HG02870 (cell line): ENCODE data around the gene RERE.

Source experiments
- ATAC-seq: cut with Tn5 transposase; IDR thresholded peaks from one replicate; pipeline ENCODE4 v1.9.1; 2021; ENCODE audit warnings: mild to moderate bottlenecking, moderate library complexity; ENCODE audit not compliant: unreplicated experiment

RERE gene

DNA sequence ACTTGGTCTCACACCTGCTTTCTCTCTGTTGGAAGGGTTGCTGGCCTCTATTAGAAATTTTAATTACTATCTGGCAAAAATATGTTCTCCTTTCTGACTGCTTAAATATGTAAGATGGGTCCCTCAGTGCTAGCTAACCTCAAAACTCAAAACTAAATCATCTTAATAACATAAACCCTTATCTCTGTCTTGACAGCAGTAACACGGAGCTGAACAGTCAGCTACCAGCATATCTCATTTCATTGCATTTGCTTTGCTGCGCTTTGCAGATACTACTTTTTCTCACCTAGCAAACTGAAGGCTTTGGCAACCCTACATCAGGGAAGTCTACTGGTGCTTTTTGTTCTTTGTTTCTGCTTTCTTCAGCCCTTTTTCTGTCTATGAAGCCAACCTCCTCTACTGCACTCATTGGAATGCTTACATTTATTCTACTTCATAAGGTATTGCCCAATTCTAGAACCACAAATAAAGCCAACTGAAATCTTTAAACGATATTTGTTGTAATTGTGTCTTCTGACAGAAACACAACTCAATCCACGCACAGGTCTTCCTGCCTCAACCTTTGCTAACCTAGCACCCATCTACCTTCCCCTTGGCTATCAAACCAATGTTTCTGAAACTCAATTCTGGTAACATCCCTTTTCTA, 95.6 kb downstream of the RERE start:
- no peak for ATAC-seq

DNA sequence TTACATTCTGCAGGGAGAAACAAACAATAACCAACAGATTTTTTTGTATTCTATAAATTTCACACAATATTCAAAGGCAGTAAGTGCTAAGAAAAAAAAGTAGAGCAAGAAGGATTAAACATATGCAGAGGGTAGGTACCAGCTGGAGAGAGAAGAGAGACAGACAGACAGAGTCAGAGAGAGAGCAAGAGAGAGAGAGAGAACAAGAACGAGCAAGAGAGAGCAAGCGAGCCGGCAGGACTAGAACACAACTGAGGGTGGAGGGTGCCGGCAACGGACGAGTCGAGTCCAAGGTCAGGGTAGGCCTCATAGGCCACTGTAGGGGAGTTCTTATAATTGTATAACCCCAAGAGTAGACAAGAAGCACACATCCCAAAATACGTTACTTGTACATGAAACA, 97.1 kb downstream of the RERE start:
- no peak for ATAC-seq

DNA sequence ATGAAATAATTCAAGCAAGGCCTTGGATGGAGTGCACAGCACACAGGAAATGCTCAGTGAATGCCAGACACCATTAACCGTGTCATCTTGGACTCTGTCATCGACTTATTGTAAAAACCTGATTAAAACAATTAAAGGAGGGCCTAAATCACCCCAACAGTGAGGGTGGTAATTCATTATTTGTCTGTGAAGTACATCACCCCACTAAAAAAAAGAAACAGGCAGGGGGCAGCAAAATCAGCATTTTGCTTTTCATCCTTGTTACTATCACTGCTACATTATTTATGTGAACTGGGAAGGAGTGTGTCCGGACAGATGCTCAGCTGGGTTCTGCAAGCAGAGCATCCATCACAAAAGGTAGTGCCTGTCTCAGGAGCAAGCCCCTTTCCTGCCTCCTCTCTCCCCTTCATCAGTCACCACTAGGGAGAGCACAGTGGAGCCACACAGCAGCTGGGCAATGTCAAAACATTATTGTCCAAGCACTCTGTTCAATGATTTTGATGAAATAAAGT, 98.5 kb downstream of the RERE start:
- ATAC-seq = no peak

DNA sequence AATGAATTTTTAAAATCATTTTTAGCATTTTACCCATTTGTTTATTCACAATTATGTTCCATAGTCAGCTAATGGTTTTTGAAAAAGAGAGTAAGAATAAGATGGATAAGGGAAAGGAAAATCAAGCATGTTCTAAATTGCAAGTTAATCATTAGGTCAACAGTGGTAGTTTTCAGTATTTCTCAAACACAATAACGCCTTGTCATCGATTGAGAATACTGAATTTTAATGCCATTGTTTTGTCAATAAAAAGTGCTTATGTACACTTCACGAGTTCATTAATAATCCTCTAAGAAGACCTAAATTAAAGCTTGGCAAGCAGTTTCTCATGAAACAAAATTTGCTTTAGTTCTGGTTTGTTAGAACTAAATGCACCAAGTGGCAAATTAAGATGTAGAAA, 100.3 kb downstream of the RERE start:
- ATAC-seq = no peak

DNA sequence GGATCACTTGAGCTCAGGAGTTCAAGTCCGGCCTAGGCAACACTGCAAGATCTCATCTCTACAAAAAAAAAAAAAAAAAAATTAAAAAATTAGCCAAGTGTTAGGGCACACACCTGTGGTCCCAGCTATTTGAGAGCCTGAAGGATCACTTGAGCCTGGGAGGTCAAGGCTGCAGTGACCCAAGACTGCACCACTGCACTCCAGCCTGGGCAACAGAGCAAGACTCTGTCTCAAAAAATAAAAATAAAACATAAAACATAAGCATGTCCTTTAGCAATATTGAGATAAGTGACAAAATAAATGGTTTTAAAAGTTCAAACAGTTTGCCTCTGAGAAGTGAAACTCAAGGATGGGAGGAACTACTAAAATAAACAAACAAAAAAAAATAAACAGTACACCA, 101.2 kb downstream of the RERE start:
- ATAC-seq = no peak

DNA sequence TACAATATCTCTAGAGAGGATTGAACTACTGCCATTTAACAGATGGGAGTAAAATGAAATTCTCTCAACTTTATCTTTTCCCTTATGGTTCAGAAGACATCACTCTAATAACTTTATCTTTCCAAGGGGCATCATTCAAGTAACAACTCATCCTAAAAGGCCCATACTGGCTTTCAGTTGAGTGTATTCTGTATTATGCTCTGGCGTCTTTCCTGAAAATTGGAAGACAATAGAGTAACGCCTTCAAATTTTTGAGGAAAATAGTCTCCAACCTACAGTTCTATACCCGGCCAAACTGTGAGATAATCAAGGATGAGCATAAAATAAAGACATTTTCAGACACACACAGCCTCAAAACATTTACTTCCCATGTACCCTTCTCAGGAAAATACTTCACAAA, 103.3 kb downstream of the RERE start:
- ATAC-seq = no peak

DNA sequence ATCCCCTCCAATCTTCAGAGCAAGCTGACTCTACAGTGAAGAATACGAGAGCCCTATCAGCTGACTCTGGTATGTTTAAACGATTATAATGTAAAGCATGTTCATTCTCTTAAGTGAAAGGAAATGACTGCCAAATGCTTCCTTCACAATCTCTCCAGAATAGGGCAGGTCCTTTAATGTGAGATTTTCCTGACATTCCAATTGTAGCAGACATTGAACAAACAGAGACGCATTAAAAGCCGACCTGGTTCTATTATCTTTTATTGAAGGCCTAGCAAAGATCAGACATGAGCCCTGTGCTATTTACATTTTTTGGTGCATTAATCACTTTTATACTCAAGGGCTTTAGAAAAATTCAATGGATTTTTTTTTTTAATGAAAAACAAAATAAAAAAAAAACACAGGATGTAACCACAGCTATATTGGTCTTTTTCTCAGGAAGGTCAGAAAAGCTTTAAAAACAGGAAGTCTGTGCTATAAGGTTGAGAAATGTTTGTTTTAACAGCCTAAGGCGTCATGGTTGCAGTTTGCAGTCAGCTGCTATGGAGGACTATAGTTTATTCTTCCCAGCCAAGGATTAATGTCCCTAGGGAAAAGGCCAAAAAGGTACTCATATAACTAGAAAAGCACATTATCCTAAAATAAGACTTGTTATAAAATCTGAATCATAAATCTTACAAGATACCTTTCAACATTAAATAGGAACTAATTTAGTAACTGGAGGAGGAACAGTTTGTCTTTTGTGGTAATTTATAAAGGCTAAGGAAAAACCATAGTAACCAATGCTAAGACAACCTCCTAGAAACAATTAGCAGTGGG, 104.8 kb downstream of the RERE start:
- no peak for ATAC-seq

DNA sequence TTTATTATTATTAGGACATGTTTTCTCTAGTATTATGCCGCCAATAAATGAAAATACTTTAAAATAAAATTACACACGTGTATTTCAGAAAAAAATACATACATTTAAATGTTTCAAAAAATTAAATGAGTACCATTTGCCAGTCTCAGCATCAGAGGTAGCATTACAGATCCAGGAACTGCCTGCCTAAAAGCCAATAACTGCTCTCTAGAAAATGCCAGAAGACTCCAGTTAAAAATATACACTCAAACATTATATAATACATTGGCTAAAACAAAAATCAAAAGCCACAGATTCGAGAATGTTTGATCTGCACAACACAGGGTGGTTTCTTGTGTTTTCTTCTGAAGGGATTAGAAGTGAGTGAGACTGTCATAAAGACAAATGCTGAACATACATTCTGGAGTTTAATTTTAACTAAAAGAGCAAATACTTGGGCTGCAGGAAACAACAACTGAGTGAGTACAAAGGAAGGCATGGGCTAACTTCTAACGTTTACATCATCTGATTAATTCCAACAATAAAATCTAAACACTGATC, 105.5 kb downstream of the RERE start:
- ATAC-seq = no peak

DNA sequence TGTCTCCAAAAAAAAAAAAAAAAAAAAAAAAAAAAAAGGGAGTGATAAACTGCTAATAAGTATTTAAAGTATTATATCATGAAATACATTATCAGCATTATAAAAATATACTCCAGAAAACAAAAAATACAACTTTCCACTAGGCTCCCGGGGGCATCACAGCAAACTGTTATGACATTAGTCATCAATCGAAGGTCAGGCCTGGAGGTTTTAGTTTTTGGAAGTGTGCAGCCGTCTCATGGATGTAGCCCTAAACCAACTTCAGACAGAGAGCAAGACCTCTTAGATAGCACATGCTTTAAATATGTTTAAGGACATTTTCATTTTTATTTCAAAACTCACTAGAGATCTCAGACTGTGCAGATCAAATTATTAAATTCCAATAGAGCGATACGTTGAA, 106.3 kb downstream of the RERE start:
- no peak for ATAC-seq

DNA sequence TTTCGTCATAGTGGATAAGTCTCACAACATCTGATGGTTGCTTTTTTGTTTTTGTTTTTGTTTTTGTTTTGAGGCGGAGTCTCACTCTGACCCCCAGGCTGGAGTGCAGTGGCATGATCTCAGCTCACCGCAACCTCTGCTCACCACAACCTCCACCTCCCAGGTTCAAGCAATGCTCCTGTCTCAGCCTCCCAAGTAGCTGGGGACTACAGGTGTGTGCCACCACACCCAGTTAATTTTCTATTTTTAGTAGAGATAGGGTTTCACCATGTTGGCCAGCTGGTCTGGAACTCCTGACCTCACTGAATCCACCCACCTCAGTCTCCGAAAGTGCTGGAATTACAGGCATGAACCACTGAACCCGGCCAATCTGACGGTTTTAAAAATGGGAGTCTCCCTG, 109.2 kb downstream of the RERE start:
- ATAC-seq = no peak

DNA sequence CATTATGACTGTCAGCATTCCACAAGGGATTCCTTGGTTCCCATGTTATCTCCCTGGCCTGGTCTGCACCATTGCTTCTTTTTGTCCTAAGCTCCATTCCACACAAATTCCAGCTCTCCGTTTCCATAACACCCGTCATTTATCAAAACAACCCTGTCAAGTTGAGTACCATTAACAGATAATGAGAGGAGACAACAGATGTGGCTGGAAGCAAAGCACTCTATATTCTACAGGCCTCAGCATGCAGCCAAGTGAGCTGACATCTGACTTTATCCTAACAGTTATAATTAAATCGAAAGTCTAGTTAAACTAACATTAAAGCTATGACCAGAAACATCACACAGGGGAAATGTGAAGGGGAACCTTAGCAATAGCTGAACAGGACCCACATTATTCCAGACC, 110.4 kb downstream of the RERE start:
- no peak for ATAC-seq

DNA sequence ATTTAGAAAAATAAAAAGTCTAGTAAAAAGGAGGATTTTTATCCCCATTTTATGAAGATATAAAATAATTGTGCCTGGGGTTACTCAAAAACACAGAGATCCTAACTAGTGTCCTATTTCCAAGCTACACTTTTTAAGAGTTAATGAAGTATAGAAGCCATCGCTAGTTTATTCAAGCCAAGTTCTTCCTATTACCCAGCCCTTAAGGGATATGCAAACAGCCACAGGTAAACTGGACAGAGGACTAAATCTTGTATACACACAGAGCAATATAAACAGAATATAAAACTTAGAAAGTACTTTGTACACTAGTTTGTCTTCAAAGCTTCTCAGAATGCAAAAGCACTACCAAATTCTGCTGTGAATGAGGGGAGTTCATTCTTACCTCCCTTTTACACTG, 111.1 kb downstream of the RERE start:
- ATAC-seq = no peak

DNA sequence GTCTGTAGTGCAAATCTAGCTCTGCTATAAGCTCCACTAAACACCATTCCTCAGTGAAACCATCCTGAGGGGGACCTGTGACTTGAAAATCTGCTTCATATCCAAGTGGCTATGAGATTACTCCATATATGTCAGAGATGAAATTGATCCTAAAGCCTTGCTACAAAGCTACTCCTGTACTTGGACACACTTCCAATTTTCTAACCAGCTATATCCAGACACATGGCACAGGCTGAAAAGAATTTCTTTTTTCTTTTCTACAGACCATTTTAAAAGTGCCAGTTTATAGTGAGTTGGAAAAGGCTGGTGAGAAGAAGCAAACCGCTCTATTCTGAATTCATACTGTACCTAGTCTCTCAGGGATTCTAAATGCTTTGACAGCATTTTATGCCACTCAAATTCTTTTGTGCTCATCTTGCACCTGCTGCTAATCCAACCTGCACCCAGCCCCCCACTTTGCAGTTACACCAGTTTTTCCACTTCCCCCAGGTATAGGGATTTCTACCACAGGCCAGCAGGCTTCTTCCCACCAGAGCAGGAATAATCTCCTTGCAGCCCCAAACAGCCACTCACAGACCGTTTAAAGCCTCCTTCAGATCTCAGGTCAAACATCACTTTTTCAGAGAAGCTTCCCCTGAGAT, 112.5 kb downstream of the RERE start:
- ATAC-seq = no peak

DNA sequence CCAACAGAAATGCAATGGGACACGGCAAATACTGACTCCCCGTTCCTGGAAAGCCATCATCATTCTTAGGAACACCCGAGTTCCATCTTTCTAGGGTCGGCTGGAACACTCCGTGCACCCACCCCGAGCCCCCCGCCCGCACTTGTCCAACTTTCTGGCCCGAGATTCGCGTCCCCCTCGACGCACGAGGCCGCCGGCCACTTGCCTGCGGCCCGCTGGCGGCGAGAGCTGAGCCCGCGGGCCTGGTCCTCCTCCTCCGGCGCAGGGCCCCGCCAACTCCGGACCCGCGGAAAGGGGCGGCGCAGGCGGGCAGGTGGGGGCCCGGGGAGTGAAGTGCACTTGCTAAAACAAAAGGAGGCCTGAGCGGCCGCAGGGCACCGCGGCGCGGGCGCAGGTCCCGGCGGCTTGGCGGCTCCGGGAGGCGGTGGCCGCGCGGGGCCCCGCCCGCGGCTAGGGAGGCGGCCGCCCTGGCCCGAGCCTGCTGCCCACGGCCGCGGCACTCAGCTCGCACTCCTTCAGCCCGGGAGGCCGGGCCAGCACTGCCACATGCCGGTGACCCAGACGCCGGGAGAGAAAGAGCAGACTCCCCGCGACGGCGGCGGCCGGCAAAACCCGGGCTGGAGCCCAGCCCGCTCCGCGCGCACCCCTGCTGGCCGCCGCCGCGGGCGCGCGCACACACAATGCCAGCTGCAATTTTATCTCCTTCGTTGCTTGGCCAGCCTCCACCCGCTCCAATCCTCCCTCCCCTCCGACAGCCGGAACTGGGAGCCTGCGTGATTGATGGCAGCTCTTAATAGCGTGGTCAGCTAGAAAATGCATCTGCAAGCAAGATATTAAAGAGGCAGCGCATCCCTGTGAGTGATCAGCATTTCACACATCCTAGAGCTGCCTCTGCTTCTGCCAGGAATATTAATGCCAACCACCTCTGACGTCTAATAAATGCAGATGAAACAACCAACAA, 114.3 kb downstream of the RERE start:
- peak; percentile 60 for ATAC-seq

DNA sequence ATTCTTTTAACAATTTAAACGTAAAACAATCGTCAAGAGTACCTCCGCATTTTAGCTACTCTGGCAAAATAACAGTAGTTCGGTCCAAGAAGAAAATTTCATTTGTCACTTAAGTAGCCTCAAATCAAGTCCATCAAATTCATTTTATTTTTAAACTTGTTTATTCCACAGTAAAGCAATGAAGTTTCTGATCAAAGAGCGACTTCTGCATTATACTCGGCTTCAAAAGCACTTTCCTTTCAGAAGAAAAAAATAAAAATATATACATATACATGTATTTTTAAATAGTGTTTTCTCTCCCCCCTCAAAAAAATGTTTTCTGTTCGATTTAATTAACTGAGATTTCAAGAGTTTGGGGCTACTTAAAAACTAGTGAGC, 115.0 kb downstream of the RERE start:
- ATAC-seq = no peak

DNA sequence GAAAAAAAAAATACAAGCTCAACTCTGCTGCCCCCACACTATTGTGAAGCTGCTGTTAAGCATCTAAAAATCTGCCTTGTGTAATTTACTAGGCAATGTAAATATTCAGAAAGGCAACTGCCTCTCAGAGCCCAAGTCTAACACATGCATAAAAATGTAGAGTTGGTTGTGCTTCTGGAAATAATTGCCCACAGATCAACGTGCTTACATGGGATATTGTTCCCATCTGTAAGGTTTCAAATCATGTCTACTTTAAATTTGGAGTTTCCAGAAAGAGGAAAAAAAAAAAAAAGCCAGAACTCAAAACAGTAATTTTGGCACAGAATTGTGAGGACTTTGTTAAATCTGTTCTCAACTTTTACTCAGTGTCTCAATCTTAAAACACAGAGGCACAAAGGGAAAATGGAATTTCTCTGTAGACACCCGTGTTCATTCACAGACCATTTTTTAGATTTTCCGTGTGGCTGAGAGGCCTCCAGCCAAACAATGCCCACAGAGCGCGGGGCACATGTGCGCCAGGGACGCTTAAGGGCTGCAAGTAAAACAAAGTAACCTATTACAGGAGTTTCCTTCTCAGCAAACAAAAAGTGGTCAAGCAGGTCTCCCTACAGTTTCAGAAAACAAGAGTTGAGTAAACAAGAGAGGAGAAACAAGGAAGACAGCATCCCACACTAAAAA, 115.5 kb downstream of the RERE start:
- no peak for ATAC-seq

DNA sequence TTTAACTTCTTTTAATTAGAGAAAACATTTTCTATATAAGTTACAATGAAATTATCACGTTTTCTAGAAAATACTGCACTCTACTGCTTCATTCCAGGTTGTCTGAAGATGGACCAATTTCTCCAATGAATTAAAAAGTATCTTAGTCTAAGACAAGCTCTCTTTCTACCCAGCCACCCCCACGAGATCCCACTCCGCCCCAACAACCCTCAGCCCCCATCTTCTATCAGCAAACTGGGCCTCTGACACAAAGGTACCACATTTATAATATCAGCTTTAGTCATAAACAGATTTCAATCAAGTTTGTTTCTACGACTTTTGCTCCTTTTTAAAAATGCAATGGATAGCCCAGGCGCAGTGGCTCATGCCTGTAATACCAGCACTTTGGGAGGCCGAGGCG, 117.8 kb downstream of the RERE start:
- no peak for ATAC-seq

DNA sequence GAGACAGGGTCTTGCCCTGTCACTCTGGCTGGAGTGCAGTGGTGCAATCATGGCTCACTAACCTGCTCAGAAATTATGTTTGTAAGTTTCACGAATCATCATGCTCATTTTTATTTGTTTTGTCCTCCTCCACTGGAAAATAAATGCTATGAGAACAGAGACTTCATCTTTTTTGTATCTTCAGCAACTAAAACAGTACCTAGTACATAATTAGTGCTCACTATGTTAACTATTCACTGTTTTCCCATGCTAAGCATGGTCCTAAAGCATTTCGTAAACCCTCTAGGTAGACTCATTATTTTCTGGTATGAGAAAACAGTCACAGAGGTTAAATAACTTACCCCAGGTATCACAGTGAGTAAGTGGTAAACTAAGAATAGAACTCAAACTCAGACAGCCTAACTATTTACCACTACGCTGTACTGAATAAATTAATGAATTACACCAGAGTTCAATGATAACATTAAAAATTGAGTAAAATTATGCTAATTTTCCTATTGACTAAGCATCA, 118.4 kb downstream of the RERE start:
- ATAC-seq = no peak

DNA sequence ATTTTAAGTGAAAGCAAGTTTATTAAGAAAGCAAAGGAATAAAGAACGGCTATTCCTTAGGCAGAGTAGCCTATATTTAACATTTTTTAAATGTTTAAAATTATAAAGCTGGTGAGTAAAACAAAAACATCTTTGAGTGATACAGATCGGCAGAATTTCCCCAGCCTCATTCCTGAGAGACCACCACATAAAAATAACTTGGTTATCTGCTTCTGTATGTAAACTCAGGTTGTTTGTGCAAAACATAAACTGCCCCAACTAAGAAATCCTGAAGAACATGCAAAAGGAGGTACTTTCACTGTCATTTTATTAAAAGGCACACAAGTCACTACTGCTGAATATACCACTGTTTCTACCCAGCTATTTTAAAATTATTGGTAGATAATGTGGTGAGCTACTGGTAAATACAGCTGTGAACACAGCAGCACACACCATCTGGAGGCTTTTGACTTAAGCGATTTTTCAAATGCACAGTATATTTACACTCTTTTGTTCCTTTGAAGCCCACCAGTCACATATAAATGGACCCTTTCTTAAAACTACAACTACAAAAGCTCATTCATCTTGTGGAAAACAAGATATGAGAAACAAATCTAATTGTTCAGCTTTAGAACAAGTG, 119.3 kb downstream of the RERE start:
- no peak for ATAC-seq
